ENCODE measurements around the gene MYL12A.

DNA sequence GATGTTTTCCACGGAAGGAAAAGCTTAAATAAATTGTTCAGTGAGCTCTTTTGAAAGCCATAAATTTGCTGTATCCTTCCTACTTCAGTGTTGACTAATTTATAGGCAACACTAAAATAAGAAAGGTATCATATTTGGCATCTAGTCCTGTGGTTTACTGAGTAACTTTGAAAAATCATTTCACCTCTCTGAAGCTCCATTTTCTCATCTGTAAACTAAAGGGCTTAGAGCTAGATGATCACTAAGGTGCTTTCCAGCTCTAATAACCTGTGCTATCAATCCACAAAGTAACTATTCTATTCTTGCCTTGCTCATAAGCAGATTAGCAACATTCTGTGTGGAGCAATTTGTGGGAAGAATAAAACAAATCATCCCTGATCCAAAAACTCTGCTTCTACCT, 24.2 kb upstream of the MYL12A start:
- TF ChIP-seq, protein P1, sequence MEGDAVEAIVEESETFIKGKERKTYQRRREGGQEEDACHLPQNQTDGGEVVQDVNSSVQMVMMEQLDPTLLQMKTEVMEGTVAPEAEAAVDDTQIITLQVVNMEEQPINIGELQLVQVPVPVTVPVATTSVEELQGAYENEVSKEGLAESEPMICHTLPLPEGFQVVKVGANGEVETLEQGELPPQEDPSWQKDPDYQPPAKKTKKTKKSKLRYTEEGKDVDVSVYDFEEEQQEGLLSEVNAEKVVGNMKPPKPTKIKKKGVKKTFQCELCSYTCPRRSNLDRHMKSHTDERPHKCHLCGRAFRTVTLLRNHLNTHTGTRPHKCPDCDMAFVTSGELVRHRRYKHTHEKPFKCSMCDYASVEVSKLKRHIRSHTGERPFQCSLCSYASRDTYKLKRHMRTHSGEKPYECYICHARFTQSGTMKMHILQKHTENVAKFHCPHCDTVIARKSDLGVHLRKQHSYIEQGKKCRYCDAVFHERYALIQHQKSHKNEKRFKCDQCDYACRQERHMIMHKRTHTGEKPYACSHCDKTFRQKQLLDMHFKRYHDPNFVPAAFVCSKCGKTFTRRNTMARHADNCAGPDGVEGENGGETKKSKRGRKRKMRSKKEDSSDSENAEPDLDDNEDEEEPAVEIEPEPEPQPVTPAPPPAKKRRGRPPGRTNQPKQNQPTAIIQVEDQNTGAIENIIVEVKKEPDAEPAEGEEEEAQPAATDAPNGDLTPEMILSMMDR (IDR thresholded peaks at IDR 0.05) = no peak
- no peak for TF ChIP-seq POLR2A (IDR thresholded peaks at IDR 0.05)

All from thyroid gland (tissue), 4 donors.